HepG2 (cell line): ENCODE measurements around the gene RPUSD3. TPM values are rescaled to one million over a fixed set of nuclear protein-coding genes. Genes with fewer than 3 reads are reported as not detected.
A peak's percentile ranks its signal among the peaks of the same experiment; 100 is the strongest.

ENCODE experiments used
- CTCF ChIP-seq: sonication (generic); formaldehyde crosslinking; IDR thresholded peaks from 2 replicates; pipeline ENCODE4 v1.5.0; 2020; ENCODE audit warnings: mild to moderate bottlenecking, missing genetic modification reagents, moderate library complexity
- ELF1 ChIP-seq: sonication (generic); formaldehyde crosslinking; IDR thresholded peaks from 2 replicates; pipeline ENCODE4 v1.4.0; 2020; ENCODE audit warnings: missing genetic modification reagents
- RAD21 ChIP-seq: fragments of 450-650 bp; formaldehyde crosslinking; IDR thresholded peaks from 2 replicates; pipeline ENCODE4 v1.5.0; 2020; ENCODE audit warnings: mild to moderate bottlenecking
- SKI ChIP-seq: fragments of 450-650 bp; IDR thresholded peaks from one replicate; pipeline ENCODE4 v1.6.1; 2018; ENCODE audit warnings: mild to moderate bottlenecking; ENCODE audit not compliant: partially characterized antibody
- ZBTB33 ChIP-seq: sonication (generic); formaldehyde crosslinking; IDR thresholded peaks from 2 replicates; pipeline ENCODE4 v1.4.0; 2020; ENCODE audit warnings: missing genetic modification reagents
- ZNF770 ChIP-seq: sonication (generic); formaldehyde crosslinking; IDR thresholded peaks from 2 replicates; pipeline ENCODE4 v1.5.0; 2020; ENCODE audit warnings: mild to moderate bottlenecking, missing genetic modification reagents
- ZNF839 ChIP-seq: sonication (generic); formaldehyde crosslinking; IDR thresholded peaks from 2 replicates; pipeline ENCODE4 v1.4.0; 2020; ENCODE audit warnings: missing genetic modification reagents, mild to moderate bottlenecking, borderline replicate concordance
- polyA plus RNA-seq, 8 experiments: library from polyadenylated mRNA; depleted of rRNA in 3 of 8; stranded (reverse) in 7 of 8; unstranded in 1 of 8; fragments of >200 nt; fragmentation: Illumina TruSeq in 4 of 8; extraction: Trizol in 4 of 8; gene quantifications; 2 replicates each; pipeline versions ENCODE4 v1.2.1 to v1.2.3, GENCODE V29; 2011 to 2016; ENCODE audit warnings: low read depth in 4 of 8, missing spikeins in 1 of 8, mixed read lengths in 1 of 8; ENCODE audit not compliant: insufficient read depth in 1 of 8
- total RNA-seq, 5 experiments: library from RNA; depleted of rRNA; stranded (reverse); fragments of >200 nt; fragmentation: Illumina TruSeq; extraction: Trizol; gene quantifications; 2 replicates each; pipeline ENCODE4 v1.2.3, GENCODE V29; 2016; ENCODE audit warnings: low read depth in 1 of 5
- TF ChIP-seq, protein P1 (sequence below): sonication (generic); formaldehyde crosslinking; IDR thresholded peaks from 2 replicates; pipeline ENCODE4 v1.5.0; 2020; ENCODE audit warnings: missing genetic modification reagents, mild to moderate bottlenecking, borderline replicate concordance
- TF ChIP-seq, protein P2 (sequence below): sonication (generic); IDR thresholded peaks from 2 replicates; pipeline ENCODE4 v1.6.1; 2016; ENCODE audit warnings: low read depth, borderline replicate concordance
- TF ChIP-seq, protein P3 (sequence below): sonication (generic); formaldehyde crosslinking; IDR thresholded peaks from 2 replicates; pipeline ENCODE4 v1.4.0; 2020; ENCODE audit warnings: mild to moderate bottlenecking, missing genetic modification reagents
- TF ChIP-seq, protein P4 (sequence below): sonication (generic); formaldehyde crosslinking; IDR thresholded peaks from 2 replicates; pipeline ENCODE4 v1.9.0; 2022; ENCODE audit warnings: missing genetic modification reagents, mild to moderate bottlenecking, borderline replicate concordance
- TF ChIP-seq, protein P5 (sequence below): IDR thresholded peaks from 2 replicates; pipeline ENCODE4 v1.6.1; 2016; ENCODE audit warnings: low read depth

The RPUSD3 gene
- total and polyA plus RNA-seq, 2 of the 13 experiments (the other 11 are each of a cell fraction or from before 2014, with no cell fraction given) = 32.1 to 48.7 TPM

DNA sequence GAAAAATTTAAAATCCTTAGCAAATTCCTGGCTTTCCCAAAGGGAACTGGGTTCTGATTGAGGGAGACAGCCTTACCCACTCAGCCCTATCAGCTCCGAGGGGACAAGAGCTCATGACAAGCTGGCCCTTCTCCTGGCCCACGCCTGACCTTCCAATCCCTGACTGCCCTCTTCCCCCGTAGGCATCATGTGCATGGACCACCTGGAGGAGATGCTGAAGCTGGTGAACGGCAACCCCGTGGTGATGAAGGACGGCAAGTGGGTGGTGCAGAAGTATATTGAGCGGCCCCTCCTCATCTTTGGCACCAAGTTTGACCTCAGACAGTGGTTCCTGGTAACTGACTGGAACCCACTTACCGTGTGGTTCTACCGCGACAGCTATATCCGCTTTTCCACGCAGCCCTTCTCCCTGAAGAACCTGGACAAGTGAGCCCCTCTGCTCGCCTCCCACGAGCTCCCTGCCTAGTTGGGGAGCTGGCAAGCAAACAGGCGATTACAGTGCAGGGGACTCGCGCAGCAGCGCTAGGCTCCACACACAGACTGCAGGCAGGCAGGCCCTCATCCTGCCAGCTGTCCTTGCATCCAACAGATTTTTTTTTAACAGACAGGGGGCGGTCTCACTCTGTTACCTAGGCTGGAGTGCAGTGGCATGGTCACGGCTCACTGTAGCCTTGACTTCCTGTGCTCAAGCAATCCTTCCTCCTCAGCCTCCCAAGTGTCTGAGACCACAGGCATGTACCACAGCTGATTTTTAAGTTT, 16.8 kb downstream of the RPUSD3 start (continued):
- TF ChIP-seq SKI (no peak), CTCF (CRISPR knock-in tag) (peak; percentile 68), ELF1 (no peak), ZNF839 (no peak), ZNF770 (CRISPR knock-in tag) (peak; percentile 22; the same call in 1 of the 2 replicates), ZBTB33 (peak; percentile 96), RAD21 (CRISPR knock-in tag) (0 out of 2 replicates have a peak, but pooled peaks have one; percentile 36)
- TF ChIP-seq, protein P1, sequence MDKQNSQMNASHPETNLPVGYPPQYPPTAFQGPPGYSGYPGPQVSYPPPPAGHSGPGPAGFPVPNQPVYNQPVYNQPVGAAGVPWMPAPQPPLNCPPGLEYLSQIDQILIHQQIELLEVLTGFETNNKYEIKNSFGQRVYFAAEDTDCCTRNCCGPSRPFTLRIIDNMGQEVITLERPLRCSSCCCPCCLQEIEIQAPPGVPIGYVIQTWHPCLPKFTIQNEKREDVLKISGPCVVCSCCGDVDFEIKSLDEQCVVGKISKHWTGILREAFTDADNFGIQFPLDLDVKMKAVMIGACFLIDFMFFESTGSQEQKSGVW (CRISPR knock-in tag) = no peak
- TF ChIP-seq, protein P2, sequence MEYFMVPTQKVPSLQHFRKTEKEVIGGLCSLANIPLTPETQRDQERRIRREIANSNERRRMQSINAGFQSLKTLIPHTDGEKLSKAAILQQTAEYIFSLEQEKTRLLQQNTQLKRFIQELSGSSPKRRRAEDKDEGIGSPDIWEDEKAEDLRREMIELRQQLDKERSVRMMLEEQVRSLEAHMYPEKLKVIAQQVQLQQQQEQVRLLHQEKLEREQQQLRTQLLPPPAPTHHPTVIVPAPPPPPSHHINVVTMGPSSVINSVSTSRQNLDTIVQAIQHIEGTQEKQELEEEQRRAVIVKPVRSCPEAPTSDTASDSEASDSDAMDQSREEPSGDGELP = peak; percentile 31; the same call in 1 of the 2 replicates
- TF ChIP-seq, protein P3, sequence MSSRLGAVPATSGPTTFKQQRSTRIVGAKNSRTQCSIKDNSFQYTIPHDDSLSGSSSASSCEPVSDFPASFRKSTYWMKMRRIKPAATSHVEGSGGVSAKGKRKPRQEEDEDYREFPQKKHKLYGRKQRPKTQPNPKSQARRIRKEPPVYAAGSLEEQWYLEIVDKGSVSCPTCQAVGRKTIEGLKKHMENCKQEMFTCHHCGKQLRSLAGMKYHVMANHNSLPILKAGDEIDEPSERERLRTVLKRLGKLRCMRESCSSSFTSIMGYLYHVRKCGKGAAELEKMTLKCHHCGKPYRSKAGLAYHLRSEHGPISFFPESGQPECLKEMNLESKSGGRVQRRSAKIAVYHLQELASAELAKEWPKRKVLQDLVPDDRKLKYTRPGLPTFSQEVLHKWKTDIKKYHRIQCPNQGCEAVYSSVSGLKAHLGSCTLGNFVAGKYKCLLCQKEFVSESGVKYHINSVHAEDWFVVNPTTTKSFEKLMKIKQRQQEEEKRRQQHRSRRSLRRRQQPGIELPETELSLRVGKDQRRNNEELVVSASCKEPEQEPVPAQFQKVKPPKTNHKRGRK (CRISPR knock-in tag) = no peak
- TF ChIP-seq, protein P4, sequence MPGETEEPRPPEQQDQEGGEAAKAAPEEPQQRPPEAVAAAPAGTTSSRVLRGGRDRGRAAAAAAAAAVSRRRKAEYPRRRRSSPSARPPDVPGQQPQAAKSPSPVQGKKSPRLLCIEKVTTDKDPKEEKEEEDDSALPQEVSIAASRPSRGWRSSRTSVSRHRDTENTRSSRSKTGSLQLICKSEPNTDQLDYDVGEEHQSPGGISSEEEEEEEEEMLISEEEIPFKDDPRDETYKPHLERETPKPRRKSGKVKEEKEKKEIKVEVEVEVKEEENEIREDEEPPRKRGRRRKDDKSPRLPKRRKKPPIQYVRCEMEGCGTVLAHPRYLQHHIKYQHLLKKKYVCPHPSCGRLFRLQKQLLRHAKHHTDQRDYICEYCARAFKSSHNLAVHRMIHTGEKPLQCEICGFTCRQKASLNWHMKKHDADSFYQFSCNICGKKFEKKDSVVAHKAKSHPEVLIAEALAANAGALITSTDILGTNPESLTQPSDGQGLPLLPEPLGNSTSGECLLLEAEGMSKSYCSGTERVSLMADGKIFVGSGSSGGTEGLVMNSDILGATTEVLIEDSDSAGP (CRISPR knock-in tag) = peak; percentile 36; the same call in 1 of the 2 replicates
- TF ChIP-seq, protein P5, sequence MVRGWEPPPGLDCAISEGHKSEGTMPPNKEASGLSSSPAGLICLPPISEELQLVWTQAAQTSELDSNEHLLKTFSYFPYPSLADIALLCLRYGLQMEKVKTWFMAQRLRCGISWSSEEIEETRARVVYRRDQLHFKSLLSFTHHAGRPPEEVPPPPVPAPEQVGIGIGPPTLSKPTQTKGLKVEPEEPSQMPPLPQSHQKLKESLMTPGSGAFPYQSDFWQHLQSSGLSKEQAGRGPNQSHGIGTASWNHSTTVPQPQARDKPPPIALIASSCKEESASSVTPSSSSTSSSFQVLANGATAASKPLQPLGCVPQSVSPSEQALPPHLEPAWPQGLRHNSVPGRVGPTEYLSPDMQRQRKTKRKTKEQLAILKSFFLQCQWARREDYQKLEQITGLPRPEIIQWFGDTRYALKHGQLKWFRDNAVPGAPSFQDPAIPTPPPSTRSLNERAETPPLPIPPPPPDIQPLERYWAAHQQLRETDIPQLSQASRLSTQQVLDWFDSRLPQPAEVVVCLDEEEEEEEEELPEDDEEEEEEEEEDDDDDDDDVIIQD (CRISPR knock-in tag) = no peak
